Stimulated activated CD4-positive, alpha-beta T cell treated with anti-CD3 and anti-CD28 coated beads, Interleukin-2, amount 100 ng/mL, for 24 hours (primary cell): ENCODE measurements around the gene RCOR3.
"Not testable (repeated sequence)": the region's sequence is repeated elsewhere in the genome, so short reads cannot be mapped to it uniquely, and the experiment has no call there.

ENCODE experiments used
- DNase-seq, 2 donors: peaks; one replicate each; pipeline ENCODE4 v3.0.0-alpha.2; 2020

Gene RCOR3

DNA sequence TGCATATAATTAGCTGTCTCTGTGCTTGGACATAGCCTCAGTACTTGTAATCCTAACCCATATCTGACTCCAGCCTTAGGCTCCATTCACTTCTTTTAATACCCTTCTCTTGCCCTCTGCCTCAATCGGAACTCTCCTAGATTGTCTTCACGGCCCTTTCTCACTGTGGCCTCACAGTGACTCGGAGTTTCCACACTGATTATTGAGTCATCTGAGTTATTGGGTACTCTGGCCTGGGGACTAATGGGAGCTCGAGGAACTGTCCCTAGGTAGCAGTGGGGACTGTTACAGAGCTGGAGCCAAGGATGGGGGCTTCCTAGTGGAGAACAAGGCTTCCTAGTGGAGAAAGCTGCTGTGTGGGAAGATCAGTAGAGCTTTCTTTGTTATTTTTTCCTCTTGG lies 84.4 kb downstream of the RCOR3 start:
- DNase-seq = no peak

DNA sequence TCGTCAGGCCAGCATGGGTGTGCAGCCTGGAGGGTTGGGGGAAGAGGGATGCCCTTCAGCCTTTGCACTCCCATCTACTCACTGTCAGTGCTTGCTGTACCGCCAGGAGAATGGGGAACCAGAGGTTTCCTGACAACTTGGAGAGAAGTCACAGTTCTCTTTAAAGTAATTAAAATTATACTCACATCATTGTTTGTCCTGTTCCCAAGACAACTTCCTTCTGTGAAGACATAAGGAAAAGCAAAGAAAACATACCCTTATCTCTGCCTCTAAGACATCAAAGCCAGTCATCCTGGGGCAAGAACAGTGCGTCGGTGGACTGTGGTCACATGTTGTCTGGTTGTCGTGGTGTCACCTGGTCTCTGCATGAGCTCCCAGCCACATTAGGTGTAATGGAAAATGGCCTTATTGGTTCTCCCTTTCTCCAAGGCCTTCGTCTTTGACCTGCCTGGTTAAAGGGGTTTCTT lies 85.0 kb downstream of the RCOR3 start:
- no peak for DNase-seq

DNA sequence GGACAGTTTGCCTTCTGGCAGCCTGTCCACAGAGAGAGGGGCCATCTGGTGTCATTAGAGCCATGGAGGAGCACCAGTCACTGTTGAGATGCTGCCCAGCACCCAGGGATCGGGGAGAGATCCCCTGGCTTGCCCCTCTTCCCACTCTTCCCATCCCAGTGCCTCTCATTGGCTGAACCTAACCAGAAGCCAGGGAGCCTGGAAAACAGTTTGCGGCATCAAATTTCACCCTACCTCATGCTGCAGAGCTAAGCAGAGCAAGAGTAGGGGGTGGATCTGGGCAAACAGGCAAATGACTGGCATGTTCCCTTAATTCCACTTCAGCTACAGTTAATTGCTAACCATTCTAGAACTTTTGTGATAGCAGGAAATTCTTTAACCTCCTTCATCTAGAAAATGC lies 86.6 kb downstream of the RCOR3 start:
- DNase-seq = no peak

DNA sequence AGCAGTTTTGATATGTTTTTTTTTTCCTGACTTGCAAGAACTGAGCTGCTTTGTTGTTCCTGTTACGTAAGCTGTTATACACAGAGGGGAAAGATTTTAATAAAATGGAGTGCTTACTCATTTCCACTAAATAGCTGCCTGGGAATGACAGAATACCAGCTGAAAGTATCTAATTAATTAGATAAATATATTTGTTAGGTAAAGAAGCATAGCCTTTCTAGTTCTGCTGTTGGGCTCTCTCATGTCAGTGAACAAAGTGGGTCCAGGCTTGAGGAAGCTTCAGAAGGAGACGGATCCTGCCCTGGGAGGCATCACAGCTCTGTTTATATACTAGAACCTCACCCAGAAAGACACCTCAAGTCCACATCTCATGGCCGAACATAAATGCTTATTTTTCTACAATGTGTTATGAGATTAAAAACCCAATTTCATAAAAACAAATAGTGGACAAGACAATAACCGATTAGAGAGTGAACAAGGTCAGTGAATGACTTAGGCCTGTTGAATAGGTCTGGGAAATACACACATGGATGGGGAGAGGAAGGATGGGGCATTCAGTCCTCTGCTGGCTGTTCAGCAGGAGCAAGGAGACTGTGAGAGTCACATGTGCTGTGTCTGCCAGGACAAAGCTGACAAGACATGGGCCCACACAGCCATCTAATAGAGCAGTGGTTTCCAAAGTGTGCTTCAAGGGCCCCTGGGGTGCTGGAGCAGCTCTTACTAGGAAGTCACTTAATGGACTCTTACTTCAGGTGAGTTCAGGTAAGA lies 88.1 kb downstream of the RCOR3 start:
- no peak for DNase-seq

DNA sequence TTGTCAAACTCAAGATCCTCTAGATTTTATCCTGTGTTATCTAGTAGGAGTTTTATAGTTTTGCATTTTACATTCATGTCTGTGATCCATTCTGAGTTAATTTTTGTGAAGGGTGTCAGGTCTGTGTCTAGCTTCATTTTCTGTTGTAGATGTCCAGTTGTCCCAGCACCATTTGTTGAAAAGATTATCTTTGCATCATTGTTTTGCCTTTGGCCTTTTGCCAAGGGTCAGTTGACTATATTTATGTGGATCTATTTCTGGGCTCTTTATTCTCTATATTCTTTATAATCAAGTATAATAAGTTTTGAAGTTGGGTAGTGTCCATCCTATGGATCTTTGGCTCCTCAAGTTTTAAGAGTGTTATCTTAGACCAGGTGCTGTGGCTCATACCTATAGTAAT lies 89.4 kb downstream of the RCOR3 start:
- no peak for DNase-seq

DNA sequence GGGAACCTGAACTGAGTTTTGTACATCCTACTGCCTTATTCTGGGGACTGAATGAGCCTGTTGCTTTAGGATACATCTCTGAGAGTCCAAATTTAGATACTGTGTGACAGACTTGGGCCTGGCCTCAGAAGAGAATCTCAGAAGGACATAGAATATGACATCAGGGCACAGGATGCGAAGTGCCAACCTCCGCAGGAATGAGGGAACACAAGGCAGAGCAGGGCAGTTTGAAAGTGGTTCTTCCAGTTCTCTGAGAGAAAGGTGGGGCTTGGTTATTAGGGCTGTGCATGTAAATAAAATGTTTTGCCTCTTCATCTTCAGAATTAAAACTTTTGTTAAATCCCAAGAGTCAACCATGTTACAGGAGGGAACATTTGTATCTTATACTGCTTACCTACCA lies 90.6 kb downstream of the RCOR3 start:
- DNase-seq = no peak

DNA sequence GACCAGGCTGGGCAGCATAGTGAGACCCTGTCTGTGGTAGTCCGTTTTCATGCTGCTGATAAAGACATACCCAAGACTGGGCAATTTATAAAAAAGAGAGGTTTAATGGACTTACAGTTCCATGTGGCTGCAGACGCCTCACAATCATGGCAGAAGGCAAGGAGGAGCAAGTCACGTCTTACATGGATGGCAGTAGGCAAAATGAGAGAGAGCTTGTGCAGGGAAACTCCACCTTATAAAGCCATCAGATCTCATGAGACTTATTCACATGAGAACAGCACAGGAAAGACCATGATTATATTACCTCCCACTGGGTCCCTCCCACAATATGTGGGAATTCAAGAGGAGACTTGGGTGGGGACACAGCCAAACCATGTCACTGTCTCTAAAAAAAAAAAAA lies 92.9 kb downstream of the RCOR3 start:
- DNase-seq = not testable (repeated sequence)

DNA sequence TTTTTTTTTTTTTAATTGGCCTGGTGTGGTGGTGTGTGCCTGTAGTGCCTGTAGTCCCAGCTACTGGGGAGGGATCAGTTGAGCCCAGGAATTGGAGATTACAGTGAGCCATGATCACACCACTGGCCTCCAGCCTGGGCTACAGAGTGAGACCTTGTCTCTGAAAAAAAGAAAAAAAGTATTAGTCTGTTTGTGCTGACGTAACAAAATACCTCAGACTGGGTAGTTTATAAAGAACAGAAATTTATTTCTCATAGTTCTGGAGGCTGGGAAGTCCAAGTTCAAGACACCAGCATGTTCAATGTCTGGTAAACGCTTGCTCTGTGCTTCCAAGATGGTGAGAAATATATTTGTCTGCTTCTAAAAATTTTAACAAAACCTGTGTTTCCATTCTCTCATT lies 93.3 kb downstream of the RCOR3 start:
- DNase-seq = no peak

DNA sequence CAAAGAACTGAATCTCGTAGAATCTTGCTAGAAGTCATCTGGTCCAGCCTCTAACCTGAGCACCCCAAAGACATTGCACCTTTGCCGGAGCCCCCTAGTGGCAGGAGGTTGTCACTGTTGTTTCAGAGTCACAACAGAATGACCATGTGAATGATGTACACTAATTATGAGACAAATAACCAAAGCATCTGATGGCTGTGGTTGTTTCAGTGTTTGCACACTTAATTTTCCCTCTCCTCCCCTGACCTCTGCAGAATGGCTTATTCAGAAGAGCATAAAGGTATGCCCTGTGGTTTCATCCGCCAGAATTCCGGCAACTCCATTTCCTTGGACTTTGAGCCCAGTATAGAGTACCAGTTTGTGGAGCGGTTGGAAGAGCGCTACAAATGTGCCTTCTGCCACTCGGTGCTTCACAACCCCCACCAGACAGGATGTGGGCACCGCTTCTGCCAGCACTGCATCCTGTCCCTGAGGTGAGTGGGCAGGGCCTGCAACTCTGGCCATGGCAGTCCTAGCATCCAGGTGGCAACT lies 93.9 kb downstream of the RCOR3 start:
- peak; percentile 66 to 71 for DNase-seq

DNA sequence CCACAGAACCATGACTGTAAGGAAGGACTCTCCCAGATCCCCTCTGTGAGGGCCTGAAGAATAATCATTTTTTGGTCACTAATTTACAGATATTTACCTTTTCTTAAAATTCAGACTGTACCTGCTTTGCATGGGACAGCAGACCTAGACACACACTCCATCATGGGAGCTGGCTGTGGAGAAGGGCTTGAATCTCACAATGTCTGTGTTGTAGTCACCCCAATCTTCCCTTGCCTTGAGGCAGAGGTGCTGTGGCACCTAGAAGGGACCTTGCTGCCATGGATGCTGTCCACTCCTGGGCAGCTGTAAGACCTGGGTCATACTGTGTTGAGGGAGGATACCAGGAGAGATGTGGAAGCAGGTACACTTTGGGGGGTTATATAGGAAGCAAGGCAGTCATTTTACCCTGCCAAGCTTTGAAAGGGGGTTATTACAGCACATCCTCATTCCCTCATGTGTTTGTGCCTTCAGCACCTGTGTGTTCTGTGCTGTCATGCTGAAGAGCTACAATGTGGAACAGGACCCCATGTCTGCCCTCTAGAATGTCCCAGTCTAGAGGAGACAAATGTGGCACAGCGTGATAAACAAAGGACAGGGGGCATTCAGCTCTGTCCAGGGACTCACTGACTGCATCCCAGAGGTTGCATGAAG lies 94.5 kb downstream of the RCOR3 start:
- no peak for DNase-seq

DNA sequence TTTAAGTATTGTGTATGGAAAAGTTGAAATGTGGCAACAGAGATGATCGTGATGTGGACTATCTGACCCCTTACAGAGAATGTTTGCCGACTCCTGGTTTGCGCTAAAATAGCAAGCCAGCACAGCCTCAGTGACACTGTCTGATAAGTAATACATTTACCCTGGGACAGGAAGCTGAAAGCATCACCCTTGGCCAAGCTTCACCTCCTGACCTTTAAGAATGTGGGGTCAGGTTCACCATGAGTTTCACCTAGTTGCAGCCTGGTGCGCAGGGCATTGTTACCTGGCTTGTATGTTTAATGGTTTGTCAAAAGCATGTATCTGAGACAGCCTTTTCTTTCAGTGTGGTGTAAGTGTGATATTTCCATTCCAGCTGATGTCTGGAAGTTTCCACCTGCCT lies 96.7 kb downstream of the RCOR3 start:
- no peak for DNase-seq

DNA sequence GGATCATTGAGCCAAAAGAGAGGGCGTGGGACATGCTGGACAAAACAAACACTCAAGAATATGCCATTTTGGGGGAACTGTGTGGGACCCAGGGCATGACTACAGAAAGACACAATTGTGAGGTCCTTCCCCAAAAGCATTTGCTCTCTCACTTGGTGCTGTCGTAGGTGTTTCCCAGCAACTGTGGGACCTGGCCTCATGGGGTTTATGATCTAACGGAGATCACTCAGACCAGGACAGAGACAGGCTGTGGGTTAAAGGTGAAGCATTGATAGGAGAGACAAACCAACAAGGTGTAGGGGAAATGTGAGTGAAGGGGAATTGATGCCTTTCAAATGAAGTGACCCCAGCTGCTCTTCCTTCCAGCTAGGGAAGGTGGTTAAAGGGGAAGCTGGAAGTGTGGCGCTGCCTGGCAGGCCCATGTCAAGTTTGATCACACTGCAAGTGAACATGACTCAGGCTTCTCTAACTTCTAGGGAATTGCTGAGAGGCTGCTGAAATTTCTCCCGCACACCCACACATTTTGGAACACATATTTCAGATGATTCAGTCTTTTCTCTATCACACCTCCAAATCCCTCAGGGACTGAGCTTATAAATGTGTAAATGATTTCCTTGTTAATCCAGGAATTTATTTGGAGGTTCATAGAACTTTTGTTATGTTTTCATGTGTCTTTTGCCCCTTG lies 97.7 kb downstream of the RCOR3 start:
- DNase-seq = no peak

DNA sequence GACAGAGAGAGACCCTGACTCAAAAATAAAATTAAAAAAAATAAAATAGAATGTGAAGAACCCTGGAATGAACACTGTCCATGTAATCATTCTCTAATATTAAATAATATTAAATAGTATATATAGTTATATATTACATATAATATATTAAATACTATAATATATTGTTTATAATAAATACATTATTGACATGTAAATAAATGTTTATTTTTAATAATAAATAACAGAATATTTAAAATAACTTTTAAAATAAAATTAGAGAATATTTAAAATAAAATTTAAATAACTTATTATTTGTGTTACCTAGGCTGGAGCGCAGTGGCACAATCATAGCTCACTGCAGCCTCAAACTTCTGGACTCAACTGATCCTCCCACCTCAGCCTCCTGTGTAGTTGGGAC lies 99.5 kb downstream of the RCOR3 start:
- no peak for DNase-seq

DNA sequence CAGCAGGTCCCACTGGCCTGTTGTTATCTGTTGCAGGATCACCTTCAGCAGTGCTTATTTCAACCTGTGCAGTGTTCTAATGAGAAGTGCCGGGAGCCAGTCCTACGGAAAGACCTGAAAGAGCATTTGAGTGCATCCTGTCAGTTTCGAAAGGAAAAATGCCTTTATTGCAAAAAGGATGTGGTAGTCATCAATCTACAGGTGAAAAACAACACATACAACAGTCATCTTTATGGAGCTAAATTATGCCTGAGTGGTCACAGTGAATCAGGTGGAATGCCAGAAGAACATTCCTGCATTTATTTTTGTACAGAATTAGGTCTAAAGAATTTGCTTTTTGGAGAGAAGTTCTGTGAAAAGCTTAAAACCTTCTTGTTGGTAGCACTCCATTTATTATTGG lies 100.7 kb downstream of the RCOR3 start:
- DNase-seq = no peak

DNA sequence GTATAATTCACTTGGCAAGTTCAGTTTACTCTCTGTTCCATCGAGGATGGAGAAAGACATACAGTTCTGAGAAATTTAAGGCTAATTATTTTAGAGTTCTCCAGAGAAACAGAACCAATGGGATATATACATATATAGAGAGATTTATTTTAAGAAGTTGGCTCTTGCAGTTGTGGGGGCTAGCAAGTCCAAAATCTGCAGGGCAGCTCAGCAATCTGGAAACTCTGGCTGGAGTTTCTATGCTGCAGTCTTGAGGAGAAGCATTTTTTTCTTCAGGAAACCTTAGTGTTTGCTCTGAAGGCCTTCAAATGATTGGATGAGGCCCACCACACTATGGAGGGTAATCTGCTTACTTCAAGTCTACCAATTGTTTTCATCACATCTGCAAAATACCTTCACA lies 102.0 kb downstream of the RCOR3 start:
- no peak for DNase-seq
